Left lung (tissue), 10 donors: Measurements from ENCODE around the gene EEA1. TPM values are rescaled to one million over a fixed set of nuclear protein-coding genes. Genes with fewer than 3 reads are reported as not detected.
"Not testable (repeated sequence)": the region's sequence is repeated elsewhere in the genome, so short reads cannot be mapped to it uniquely, and the experiment has no call there.

Experiments
- ATAC-seq: fragments of 200-7000 bp; cut with Tn5 transposase; one replicate; pipeline ENCODE4 v1.9.1; 2020; ENCODE audit warnings: moderate library complexity
- DNase-seq, 4 donors: peaks; one replicate each; pipeline ENCODE4 v3.0.0-alpha.2; 2013 to 2020
- H3K27ac ChIP-seq, 2 donors: fragments of 200-600 bp; sonication (generic) in 1 of 2; one replicate each; pipeline versions ENCODE4 v1.5.0 to v1.8.0; 2020 to 2021
- H3K27me3 ChIP-seq, 2 donors: fragments of 200-600 bp; sonication (generic) in 1 of 2; one replicate each; pipeline versions ENCODE4 v1.5.0 to v1.8.0; 2020 to 2021
- H3K36me3 ChIP-seq, 2 donors: fragments of 200-600 bp; sonication (generic) in 1 of 2; one replicate each; pipeline versions ENCODE4 v1.5.0 to v1.8.0; 2020 to 2021
- H3K4me1 ChIP-seq, 2 donors: fragments of 200-600 bp; one replicate each; pipeline ENCODE4 v1.8.0; 2021
- H3K4me3 ChIP-seq, 2 donors: fragments of 200-600 bp; sonication (generic) in 1 of 2; one replicate each; pipeline versions ENCODE4 v1.5.0 to v1.8.0; 2020 to 2021; ENCODE audit warnings: mild to moderate bottlenecking in 1 of 2
- H3K9me3 ChIP-seq, 2 donors: fragments of 200-600 bp; sonication (generic) in 1 of 2; one replicate each; pipeline versions ENCODE4 v1.5.0 to v1.8.0; 2020 to 2021
- intact Hi-C, 2 donors: fragments of 100-400 bp; cut with DNase I; formaldehyde crosslinking; loops; one replicate each; pipeline versions ENCODE4 v1.11.2 to v1.14.2; 2022
- polyA plus RNA-seq, 6 donors: library from polyadenylated mRNA; unstranded; fragments of 120-200 nt; gene quantifications; one replicate each; pipeline ENCODE4 v1.2.1, GENCODE V29; 2013; ENCODE audit not compliant: insufficient read length in 6 of 6
- total RNA-seq, 2 donors: library from RNA; stranded (reverse); fragmentation: NEBNext Ultra II Directional; extraction: Animal tissue kit (Norgen Biotek cat#: 25700); gene quantifications; one replicate each; pipeline ENCODE4 v1.2.1, GENCODE V29; 2021
- TF ChIP-seq, protein P1 (sequence below), 2 donors: fragments of 200-600 bp; sonication (generic) in 1 of 2; IDR thresholded peaks; one replicate each; pipeline versions ENCODE4 v1.5.0 to v1.8.0; 2021; ENCODE audit warnings: antibody characterized with exemption in 2 of 2
- donor health status: DM: no; HTN: yes; CAD: no.
- donor health status: DM: no; HTN: no; CAD: no.

The EEA1 gene
- total and polyA plus RNA-seq, 8 donors, result 15.8 to 34.6 (median 20.4) TPM

DNA sequence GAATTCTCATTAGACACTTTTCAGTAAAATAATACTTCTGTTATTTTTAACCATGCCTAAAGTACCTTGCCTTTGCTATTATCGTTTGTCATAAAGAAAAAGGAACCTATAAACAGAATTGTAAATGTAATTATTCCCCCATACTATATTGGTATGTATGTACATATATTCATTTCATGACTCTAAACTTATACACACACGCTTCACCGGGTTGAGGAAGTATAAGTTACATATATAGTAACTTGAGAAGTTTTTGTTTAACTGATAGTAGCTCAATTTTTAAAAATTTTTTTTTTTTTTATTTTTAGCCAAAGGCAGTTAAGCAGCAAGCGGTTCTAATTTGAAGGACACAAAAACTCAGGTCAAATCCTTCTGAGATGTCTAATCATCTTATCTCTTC, 118.7 kb downstream of the EEA1 start:
- intact Hi-C loops, result no loop called here
- no peaks in the 10 kb centered on the region for H3K4me1 ChIP-seq
- no peak overlapping the region for H3K27ac ChIP-seq
- DNase-seq (no peak), ATAC-seq (no peak)
- TF ChIP-seq, protein P1, sequence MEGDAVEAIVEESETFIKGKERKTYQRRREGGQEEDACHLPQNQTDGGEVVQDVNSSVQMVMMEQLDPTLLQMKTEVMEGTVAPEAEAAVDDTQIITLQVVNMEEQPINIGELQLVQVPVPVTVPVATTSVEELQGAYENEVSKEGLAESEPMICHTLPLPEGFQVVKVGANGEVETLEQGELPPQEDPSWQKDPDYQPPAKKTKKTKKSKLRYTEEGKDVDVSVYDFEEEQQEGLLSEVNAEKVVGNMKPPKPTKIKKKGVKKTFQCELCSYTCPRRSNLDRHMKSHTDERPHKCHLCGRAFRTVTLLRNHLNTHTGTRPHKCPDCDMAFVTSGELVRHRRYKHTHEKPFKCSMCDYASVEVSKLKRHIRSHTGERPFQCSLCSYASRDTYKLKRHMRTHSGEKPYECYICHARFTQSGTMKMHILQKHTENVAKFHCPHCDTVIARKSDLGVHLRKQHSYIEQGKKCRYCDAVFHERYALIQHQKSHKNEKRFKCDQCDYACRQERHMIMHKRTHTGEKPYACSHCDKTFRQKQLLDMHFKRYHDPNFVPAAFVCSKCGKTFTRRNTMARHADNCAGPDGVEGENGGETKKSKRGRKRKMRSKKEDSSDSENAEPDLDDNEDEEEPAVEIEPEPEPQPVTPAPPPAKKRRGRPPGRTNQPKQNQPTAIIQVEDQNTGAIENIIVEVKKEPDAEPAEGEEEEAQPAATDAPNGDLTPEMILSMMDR (IDR thresholded peaks at IDR 0.05), result no peak
- H3K36me3 ChIP-seq, result peaks cover 0 to 39% of the 10 kb centered on the region in 2 donors
- peaks cover 0 to 3% of the 10 kb centered on the region in 2 donors for H3K9me3 ChIP-seq
- H3K4me3 ChIP-seq, result no peak overlapping the region
- no peaks in the 10 kb centered on the region for H3K27me3 ChIP-seq

DNA sequence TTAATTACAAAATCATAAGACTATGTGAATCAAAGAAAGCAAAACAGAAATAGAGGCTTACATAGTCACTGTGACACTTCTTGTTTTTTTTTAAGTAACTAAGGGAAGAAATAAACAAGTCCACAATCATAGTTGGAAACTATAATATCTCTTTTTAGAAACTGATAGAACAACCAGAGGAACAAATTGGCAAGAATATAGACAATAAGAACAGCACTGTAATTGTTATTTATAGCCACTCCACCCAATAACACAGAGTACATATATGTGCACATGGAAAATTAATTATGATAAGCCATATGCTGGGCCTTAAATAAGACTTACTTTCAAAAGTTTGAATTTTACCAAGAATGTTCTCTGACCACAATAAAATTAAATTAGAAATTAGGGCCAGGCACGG, 125.2 kb downstream of the EEA1 start:
- ATAC-seq, result no peak
- H3K27ac ChIP-seq, result no peak overlapping the region
- intact Hi-C loops, result no loop called here

DNA sequence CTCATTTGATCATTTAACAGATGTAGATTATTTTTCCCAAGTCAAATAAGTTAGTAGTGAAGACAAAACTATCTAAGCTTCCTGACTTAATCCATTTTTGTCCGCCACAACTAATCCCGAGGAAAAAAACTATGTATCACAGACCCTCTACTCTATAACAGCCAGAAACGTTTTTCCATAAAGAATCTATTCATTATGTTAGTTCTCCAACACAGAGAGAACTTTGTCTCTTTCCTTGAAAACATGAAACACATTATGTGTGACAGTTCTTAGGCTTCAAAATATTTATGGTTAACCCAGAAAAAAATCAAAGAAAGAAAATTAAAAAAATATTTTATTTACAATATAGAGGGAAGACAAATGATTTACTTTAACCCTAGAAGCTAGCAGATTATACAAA, 126.2 kb downstream of the EEA1 start:
- Histone ChIP-seq H3K4me3 (no peak overlapping the region), H3K27me3 (no peaks in the 10 kb centered on the region), H3K36me3 (peaks cover 0 to 43% of the 10 kb centered on the region in 2 donors), H3K9me3 (peaks cover 0 to 3% of the 10 kb centered on the region in 2 donors), H3K27ac (no peak overlapping the region), H3K4me1 (no peaks in the 10 kb centered on the region)
- ATAC-seq (no peak), DNase-seq (no peak)
- intact Hi-C loops, result no loop called here
- TF ChIP-seq, protein P1 (IDR thresholded peaks at IDR 0.05), result no peak

More for the DNA sequence above, 125.2 kb downstream of the EEA1 start:
- Histone ChIP-seq H3K27me3 (no peaks in the 10 kb centered on the region), H3K36me3 (peaks cover 0 to 37% of the 10 kb centered on the region in 2 donors), H3K4me1 (no peaks in the 10 kb centered on the region), H3K9me3 (peaks cover 0 to 3% of the 10 kb centered on the region in 2 donors), H3K4me3 (no peak overlapping the region)
- DNase-seq, result no peak
- TF ChIP-seq, protein P1 (IDR thresholded peaks at IDR 0.05), result no peak

DNA sequence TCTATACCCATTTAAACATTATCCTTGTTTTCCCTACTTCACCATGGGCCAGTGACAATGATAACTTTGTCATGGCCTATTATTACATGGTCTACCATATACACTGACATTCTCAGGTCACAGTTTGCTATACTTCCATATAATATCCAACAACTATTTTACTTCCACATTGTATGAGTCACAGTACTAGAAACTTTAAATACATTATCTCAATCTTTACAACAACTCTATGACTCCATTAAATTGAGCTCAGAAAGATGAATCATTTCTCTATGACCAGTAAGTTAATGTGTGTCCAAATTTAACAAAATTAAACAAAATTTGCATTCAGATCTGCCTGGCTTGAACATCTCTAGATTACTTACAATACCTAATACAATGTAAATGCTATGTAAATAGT, 132.4 kb downstream of the EEA1 start:
- no peaks in the 10 kb centered on the region for H3K9me3 ChIP-seq
- peaks cover 0 to 63% of the 10 kb centered on the region in 2 donors for H3K36me3 ChIP-seq
- H3K27me3 ChIP-seq, result no peaks in the 10 kb centered on the region
- no peak for DNase-seq
- intact Hi-C loops, result no loop called here
- TF ChIP-seq, protein P1 (IDR thresholded peaks at IDR 0.05), result no peak
- ATAC-seq, result no peak
- no peak overlapping the region for H3K4me3 ChIP-seq
- no peaks in the 10 kb centered on the region for H3K4me1 ChIP-seq
- H3K27ac ChIP-seq, result no peak overlapping the region

DNA sequence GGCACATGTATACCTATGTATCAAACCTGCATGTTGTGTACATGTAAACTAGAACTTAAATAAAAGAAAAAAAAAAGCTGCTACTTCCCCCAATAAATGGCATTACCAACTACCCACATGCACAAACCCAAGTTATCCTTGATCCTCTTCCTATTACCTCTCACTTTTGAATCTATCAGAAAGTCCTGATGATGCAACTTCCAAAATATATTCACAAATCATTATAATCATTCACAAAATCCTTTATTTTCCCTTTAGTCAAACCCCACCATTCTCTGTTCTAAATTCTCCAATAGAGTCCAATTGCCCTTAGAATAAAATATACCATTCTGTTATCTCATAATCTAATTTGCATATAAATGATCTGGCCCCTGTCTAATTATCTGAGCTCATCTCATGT, 134.3 kb downstream of the EEA1 start:
- Histone ChIP-seq H3K36me3 (peaks cover 0 to 45% of the 10 kb centered on the region in 2 donors), H3K27ac (no peak overlapping the region), H3K4me1 (no peaks in the 10 kb centered on the region), H3K4me3 (no peak overlapping the region), H3K27me3 (no peaks in the 10 kb centered on the region), H3K9me3 (peaks cover 0 to 4% of the 10 kb centered on the region in 2 donors)
- TF ChIP-seq, protein P1 (IDR thresholded peaks at IDR 0.05), result no peak
- intact Hi-C loops, result no loop called here
- DNase-seq, result no peak
- no peak for ATAC-seq

DNA sequence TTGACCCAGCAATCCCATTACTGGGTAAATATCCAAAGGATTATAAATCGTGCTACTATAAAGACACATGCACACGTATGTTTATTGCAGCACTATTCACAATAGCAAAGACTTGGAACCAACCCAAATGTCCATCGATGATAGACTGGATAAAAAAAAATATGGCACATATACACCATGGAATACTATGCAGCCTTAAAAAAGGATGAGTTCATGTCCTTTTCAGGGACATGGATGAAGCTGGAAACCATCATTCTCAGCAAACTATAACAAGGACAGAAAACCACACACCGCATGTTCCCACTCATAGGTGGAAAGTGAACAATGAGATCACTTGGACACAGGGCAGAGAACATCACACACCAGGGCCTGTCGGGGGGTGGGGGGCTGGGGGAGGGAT, 134.7 kb downstream of the EEA1 start:
- H3K27me3 ChIP-seq, H3K9me3 ChIP-seq, H3K4me1 ChIP-seq, H3K27ac ChIP-seq, intact Hi-C loops, DNase-seq, H3K4me3 ChIP-seq, ATAC-seq: not testable (repeated sequence)
- peaks cover 0 to 45% of the 10 kb centered on the region in 2 donors for H3K36me3 ChIP-seq
